Calu3 (cell line): ENCODE data around the gene DNAH1. TPM values are rescaled to one million over a fixed set of nuclear protein-coding genes. Genes with fewer than 3 reads are reported as not detected.

Source experiments
- BruUV-seq: library from RNA; stranded (reverse); fragments of 400-500 nt; replicated peaks from 2 replicates; lab custom pipeline; 2021; lab: Mats Ljungman, UMichigan
- CTCF ChIA-PET: fragments of 300-600 bp; sonication (Branson Sonifier 250); formaldehyde crosslinking; loops from one replicate; lab custom pipeline; 2022; ENCODE audit warnings: antibody characterized with exemption; lab: Charles Lee
- DNase-seq: peaks from one replicate; pipeline ENCODE4 v3.0.0; 2022
- H3K27ac Mint-ChIP-seq: one replicate; pipeline ENCODE4 v1.8.0; 2022; ENCODE audit warnings: mixed read lengths; ENCODE audit not compliant: unreplicated experiment
- H3K27me3 Mint-ChIP-seq: one replicate; pipeline ENCODE4 v1.8.0; 2022; ENCODE audit warnings: mixed read lengths; ENCODE audit not compliant: unreplicated experiment
- H3K36me3 Mint-ChIP-seq: one replicate; pipeline ENCODE4 v1.8.0; 2022; ENCODE audit warnings: mild to moderate bottlenecking, moderate library complexity, mixed read lengths; ENCODE audit not compliant: insufficient read depth, unreplicated experiment
- H3K4me1 Mint-ChIP-seq: one replicate; pipeline ENCODE4 v1.8.0; 2022; ENCODE audit warnings: mild to moderate bottlenecking, low read depth, mixed read lengths; ENCODE audit not compliant: unreplicated experiment
- H3K4me3 Mint-ChIP-seq: one replicate; pipeline ENCODE4 v1.8.0; 2022; ENCODE audit warnings: mild to moderate bottlenecking, low read depth, moderate library complexity, mixed read lengths; ENCODE audit not compliant: unreplicated experiment
- H3K9me3 Mint-ChIP-seq: one replicate; pipeline ENCODE4 v1.8.0; 2022; ENCODE audit warnings: low read depth, mixed read lengths; ENCODE audit not compliant: unreplicated experiment
- intact Hi-C: fragments of 100-400 bp; cut with micrococcal nuclease; formaldehyde crosslinking; loops from one replicate; pipeline ENCODE4 v1.10.0; 2022; ENCODE audit not compliant: unreplicated experiment
- total RNA-seq: library from RNA; stranded (reverse); gene quantifications from 2 replicates; pipeline ENCODE4 v1.2.3, GENCODE V29; 2022
- TF ChIP-seq, protein P1 (sequence below): fragments of 200-600 bp; IDR thresholded peaks from one replicate; pipeline ENCODE4 v1.8.0; 2022; ENCODE audit warnings: antibody characterized with exemption; ENCODE audit not compliant: unreplicated experiment

DNAH1 gene
- total RNA-seq, 1 experiment from 2014 or later = 13.1 TPM

DNA sequence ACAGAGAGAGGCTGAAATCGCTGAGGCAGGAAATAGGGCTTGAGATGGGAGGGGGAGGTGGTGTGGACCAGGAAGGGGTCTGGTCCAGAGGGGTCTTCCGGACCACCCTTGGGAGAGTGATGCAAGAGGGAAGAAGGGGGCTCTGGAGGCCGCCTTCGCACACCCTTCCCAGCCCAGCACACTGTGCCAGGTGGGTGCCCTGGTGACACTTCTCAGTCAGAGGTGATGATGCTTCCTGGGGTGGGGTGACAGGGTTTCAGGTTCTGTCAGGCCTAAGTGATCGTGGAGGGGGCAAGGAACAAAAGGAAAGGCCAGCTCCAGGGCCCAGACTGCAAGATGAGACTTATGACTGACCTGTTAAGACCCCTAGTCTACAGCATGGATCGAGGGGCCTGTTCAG, 116.1 kb downstream of the DNAH1 start:
- CTCF ChIA-PET = no interaction called here
- TF ChIP-seq, protein P1, sequence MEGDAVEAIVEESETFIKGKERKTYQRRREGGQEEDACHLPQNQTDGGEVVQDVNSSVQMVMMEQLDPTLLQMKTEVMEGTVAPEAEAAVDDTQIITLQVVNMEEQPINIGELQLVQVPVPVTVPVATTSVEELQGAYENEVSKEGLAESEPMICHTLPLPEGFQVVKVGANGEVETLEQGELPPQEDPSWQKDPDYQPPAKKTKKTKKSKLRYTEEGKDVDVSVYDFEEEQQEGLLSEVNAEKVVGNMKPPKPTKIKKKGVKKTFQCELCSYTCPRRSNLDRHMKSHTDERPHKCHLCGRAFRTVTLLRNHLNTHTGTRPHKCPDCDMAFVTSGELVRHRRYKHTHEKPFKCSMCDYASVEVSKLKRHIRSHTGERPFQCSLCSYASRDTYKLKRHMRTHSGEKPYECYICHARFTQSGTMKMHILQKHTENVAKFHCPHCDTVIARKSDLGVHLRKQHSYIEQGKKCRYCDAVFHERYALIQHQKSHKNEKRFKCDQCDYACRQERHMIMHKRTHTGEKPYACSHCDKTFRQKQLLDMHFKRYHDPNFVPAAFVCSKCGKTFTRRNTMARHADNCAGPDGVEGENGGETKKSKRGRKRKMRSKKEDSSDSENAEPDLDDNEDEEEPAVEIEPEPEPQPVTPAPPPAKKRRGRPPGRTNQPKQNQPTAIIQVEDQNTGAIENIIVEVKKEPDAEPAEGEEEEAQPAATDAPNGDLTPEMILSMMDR = no peak
- intact Hi-C loops = no loop called here
- no peak overlapping the region for H3K27ac Mint-ChIP-seq
- H3K4me1 Mint-ChIP-seq = no peaks in the 10 kb centered on the region
- no peak overlapping the region for H3K4me3 Mint-ChIP-seq
- no TSS peak for BruUV-seq
- no peaks in the 10 kb centered on the region for H3K36me3 Mint-ChIP-seq
- H3K9me3 Mint-ChIP-seq = no peaks in the 10 kb centered on the region
- peaks cover 64% of the 10 kb centered on the region for H3K27me3 Mint-ChIP-seq
- no peak for DNase-seq

DNA sequence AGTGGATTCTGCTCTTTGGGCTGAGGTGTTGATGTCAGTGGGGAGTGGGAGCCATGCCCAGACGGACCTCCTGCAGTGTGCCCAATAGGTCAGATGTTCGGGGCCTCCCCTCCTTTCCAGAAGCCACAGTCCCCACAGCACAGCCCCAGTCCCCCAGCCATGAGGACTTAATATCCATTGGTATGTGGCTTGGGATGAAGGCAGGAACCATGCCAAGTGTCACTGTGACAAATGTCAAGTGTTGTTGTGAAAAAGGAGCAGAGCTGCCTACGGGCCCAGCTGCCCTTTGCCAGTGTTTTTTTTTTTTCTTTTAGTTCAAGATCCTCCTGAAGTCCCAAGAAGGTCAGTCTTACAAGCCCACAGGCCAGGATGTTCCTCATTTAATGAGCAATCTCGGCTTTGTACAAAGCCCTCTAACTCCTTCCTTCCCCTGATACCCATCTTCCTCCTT, 116.6 kb downstream of the DNAH1 start:
- H3K4me3 Mint-ChIP-seq = no peak overlapping the region
- no peak overlapping the region for H3K27ac Mint-ChIP-seq
- intact Hi-C loops = no loop called here
- no peak for DNase-seq
- TF ChIP-seq, protein P1 = no peak
- no TSS peak for BruUV-seq
- CTCF ChIA-PET = no interaction called here
- H3K36me3 Mint-ChIP-seq = no peaks in the 10 kb centered on the region
- H3K4me1 Mint-ChIP-seq = no peaks in the 10 kb centered on the region
- peaks cover 59% of the 10 kb centered on the region for H3K27me3 Mint-ChIP-seq
- H3K9me3 Mint-ChIP-seq = no peaks in the 10 kb centered on the region

DNA sequence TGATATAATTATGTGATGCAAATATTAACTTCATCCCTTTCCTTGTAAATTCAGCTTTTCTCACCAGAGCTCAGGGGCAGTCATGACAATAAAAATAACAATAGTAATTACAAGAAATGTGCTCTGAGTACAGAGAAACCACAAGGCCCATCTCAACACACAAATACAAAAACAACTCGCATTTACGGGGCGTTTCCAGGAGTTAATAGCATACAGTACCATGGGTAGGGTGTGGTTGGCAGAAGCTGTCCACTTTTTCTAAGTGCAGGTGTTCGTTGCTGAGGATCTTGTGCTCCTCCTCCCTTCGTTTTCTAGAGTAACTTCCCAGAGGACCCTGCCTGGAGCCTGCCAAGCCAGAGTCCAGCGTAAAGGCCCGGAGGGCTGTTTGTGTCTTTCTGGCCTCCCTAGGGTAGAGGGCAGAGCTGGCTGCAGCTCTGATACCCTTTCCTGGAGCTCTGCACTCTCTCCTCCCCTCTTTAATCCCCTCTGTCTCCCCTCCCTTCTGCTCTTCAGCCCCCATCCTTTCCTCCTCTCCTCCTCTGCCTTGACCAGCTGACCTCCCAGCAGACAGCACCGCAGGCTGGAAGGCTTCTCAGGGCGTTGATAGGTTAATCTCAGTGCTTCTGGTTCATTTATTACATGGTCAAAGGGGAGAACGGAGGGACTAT, 117.3 kb downstream of the DNAH1 start:
- no peaks in the 10 kb centered on the region for H3K36me3 Mint-ChIP-seq
- no peaks in the 10 kb centered on the region for H3K4me1 Mint-ChIP-seq
- CTCF ChIA-PET = no interaction called here
- no peak overlapping the region for H3K4me3 Mint-ChIP-seq
- DNase-seq = no peak
- no peaks in the 10 kb centered on the region for H3K9me3 Mint-ChIP-seq
- peaks cover 52% of the 10 kb centered on the region for H3K27me3 Mint-ChIP-seq
- no peak overlapping the region for H3K27ac Mint-ChIP-seq
- intact Hi-C loops = no loop called here
- no TSS peak for BruUV-seq
- TF ChIP-seq, protein P1 = no peak

DNA sequence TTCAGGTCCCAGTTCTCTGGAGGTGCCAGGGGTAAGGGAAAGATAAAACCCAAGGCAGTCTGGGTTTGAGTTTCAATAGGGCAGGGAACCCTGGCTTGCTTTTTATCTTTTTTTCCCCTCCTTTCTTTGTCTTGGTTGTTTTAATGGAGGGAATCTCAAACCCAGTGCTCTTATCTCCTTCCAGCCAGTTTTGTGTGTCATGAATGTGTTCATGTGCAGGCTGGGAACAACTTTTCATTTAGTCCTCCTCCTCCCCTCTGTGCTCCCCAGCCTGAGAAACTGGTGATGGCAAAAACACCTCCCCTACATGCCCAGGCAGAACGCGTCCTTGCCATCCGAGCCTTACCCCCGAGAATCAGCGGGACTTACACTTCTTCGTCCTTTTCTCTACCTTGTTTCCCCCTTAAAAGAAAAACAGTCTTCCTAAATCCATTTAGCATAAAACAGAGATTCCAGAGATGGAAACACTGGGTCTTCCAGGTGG, 117.9 kb downstream of the DNAH1 start:
- Mint-ChIP-seq H3K4me1 (no peaks in the 10 kb centered on the region), H3K36me3 (no peaks in the 10 kb centered on the region), H3K27ac (no peak overlapping the region), H3K27me3 (peaks cover 47% of the 10 kb centered on the region), H3K4me3 (no peak overlapping the region), H3K9me3 (no peaks in the 10 kb centered on the region)
- CTCF ChIA-PET = no interaction called here
- no peak for DNase-seq
- intact Hi-C loops = no loop called here
- TF ChIP-seq, protein P1 = no peak
- BruUV-seq = no TSS peak
